RWPE2 (cell line): ENCODE data around the gene FYCO1.

ENCODE experiments used
- ATAC-seq: fragments of 200-7000 bp; cut with Tn5 transposase; 3 replicates; pipeline ENCODE4 v1.9.1; 2021; ENCODE audit warnings: low read depth
- DNase-seq: peaks from one replicate; pipeline ENCODE4 v3.0.0-alpha.2; 2020; ENCODE audit warnings: low spot score
- H3K27ac ChIP-seq: fragments of 450-650 bp; 2 replicates; pipeline ENCODE4 v1.5.1; 2017; ENCODE audit warnings: mild to moderate bottlenecking; ENCODE audit not compliant: poor library complexity, severe bottlenecking
- H3K27me3 ChIP-seq: fragments of 250-450 bp; sonication (Bioruptor Pico); 2 replicates; pipeline ENCODE4 v1.5.1; 2021; ENCODE audit warnings: mild to moderate bottlenecking, moderate library complexity; ENCODE audit not compliant: insufficient read depth, poor library complexity, severe bottlenecking
- H3K36me3 ChIP-seq: fragments of 250-450 bp; sonication (Bioruptor Pico); 2 replicates; pipeline ENCODE4 v1.5.1; 2020; ENCODE audit warnings: low read depth, mild to moderate bottlenecking, moderate library complexity
- H3K4me1 ChIP-seq: fragments of 250-450 bp; sonication (Bioruptor Pico); 2 replicates; pipeline ENCODE4 v1.5.1; 2021; ENCODE audit warnings: mild to moderate bottlenecking, moderate library complexity; ENCODE audit not compliant: insufficient read depth, poor library complexity, severe bottlenecking
- H3K4me3 ChIP-seq: fragments of 250-450 bp; sonication (Bioruptor Pico); 2 replicates; pipeline ENCODE4 v1.5.1; 2021; ENCODE audit warnings: mild to moderate bottlenecking, moderate library complexity; ENCODE audit not compliant: severe bottlenecking
- H3K9me3 ChIP-seq: fragments of 250-450 bp; sonication (Bioruptor Pico); 2 replicates; pipeline ENCODE4 v1.5.1; 2021; ENCODE audit warnings: mild to moderate bottlenecking, moderate library complexity; ENCODE audit not compliant: severe bottlenecking
- CTCF ChIP-seq: fragments of 450-650 bp; IDR thresholded peaks from one replicate; pipeline ENCODE4 v1.5.1; 2017; ENCODE audit warnings: mild to moderate bottlenecking, moderate library complexity; ENCODE audit not compliant: poor library complexity, severe bottlenecking

FYCO1 gene

GRCh38 chr3:46027021-46027705, 31.5 kb upstream of the FYCO1 start, which contains the start of gene XCR1:
TSS of gene XCR1 (minus strand) at chr3:46027483. CDS start at chr3:46021947, 5,536 bp downstream.
- Histone ChIP-seq H3K4me3 (no peak within 1 kb of the TSS), H3K36me3 (no peaks in the 10 kb centered on the region), H3K4me1 (no peaks in the 10 kb centered on the region), H3K27me3 (no peaks in the 10 kb centered on the region), H3K27ac (no peak within 1 kb of the TSS), H3K9me3 (no peaks in the 10 kb centered on the region)
- no peak for TF ChIP-seq CTCF
- ATAC-seq: no peak
- DNase-seq: no peak

- H3K9me3 ChIP-seq: no peaks in the 10 kb centered on the region
- no peaks in the 10 kb centered on the region for H3K4me1 ChIP-seq
- ATAC-seq: no peak
- DNase-seq: no peak
- no peak overlapping the region for H3K4me3 ChIP-seq
- TF ChIP-seq CTCF: no peak
- H3K27ac ChIP-seq: no peak overlapping the region
- H3K27me3 ChIP-seq: no peaks in the 10 kb centered on the region
- H3K36me3 ChIP-seq: no peaks in the 10 kb centered on the region
Observed at GRCh38 chr3:46025139-46025538, 29.5 kb upstream of the FYCO1 start.

GRCh38 chr3:46024131-46024530, 28.5 kb upstream of the FYCO1 start:
- DNase-seq: no peak
- Histone ChIP-seq H3K27ac (no peak overlapping the region), H3K4me3 (no peak overlapping the region), H3K27me3 (no peaks in the 10 kb centered on the region), H3K4me1 (no peaks in the 10 kb centered on the region), H3K36me3 (no peaks in the 10 kb centered on the region), H3K9me3 (no peaks in the 10 kb centered on the region)
- no peak for ATAC-seq
- no peak for TF ChIP-seq CTCF

- H3K9me3 ChIP-seq: no peaks in the 10 kb centered on the region
- H3K36me3 ChIP-seq: no peaks in the 10 kb centered on the region
- no peaks in the 10 kb centered on the region for H3K27me3 ChIP-seq
- ATAC-seq: no peak
- no peak overlapping the region for H3K4me3 ChIP-seq
- H3K27ac ChIP-seq: no peak overlapping the region
- no peak for TF ChIP-seq CTCF
- H3K4me1 ChIP-seq: no peaks in the 10 kb centered on the region
- DNase-seq: no peak
Observed at GRCh38 chr3:46022909-46023785, 27.5 kb upstream of the FYCO1 start.
